Colonic mucosa (tissue), 4 donors: ENCODE measurements around the gene OMG. TPM values are rescaled to one million over a fixed set of nuclear protein-coding genes. Genes with fewer than 3 reads are reported as not detected.
"Not testable (repeated sequence)": the region's sequence is repeated elsewhere in the genome, so short reads cannot be mapped to it uniquely, and the experiment has no call there.

Experiments used
- DNase-seq: peaks from one replicate; pipeline ENCODE4 v3.0.0-alpha.2; 2020
- H3K27ac ChIP-seq: fragments of 200-600 bp; one replicate; pipeline ENCODE4 v1.8.0; 2021
- H3K27me3 ChIP-seq: fragments of 200-600 bp; one replicate; pipeline ENCODE4 v1.8.0; 2021
- H3K36me3 ChIP-seq: fragments of 200-600 bp; one replicate; pipeline ENCODE4 v1.8.0; 2021
- H3K4me1 ChIP-seq: fragments of 200-600 bp; one replicate; pipeline ENCODE4 v1.8.0; 2021; ENCODE audit warnings: mild to moderate bottlenecking
- H3K4me3 ChIP-seq: fragments of 200-600 bp; one replicate; pipeline ENCODE4 v1.8.0; 2021
- H3K9ac ChIP-seq, 2 donors: one replicate each; pipeline ENCODE4 v1.7.0; 2013; ENCODE audit warnings: control low read depth in 2 of 2, low read depth in 2 of 2, low read length in 2 of 2
- H3K9me3 ChIP-seq: fragments of 200-600 bp; one replicate; pipeline ENCODE4 v1.8.0; 2021
- intact Hi-C: fragments of 100-400 bp; cut with DNase I; formaldehyde crosslinking; loops from one replicate; pipeline ENCODE4 v1.14.1; 2022
- total RNA-seq, 2 donors: library from RNA; stranded (reverse); fragmentation: NEBNext Ultra II Directional in 1 of 2; extraction: Animal tissue kit (Norgen Biotek cat#: 25700) in 1 of 2; gene quantifications; one replicate each; pipeline ENCODE4 v1.2.1, GENCODE V29; 2021
- TF ChIP-seq, protein P1 (sequence below): fragments of 200-600 bp; IDR thresholded peaks from one replicate; pipeline ENCODE4 v1.8.0; 2022; ENCODE audit warnings: antibody characterized with exemption, mild to moderate bottlenecking
- donor health status: healthy.
- donor health status: DM: no; HTN: no; CAD: no.
- donor health status: DM: no; HTN: no; CAD: no.

The OMG gene
- total RNA-seq, 2 donors from 2014 or later, result 0.40 TPM; not detected in 1

DNA sequence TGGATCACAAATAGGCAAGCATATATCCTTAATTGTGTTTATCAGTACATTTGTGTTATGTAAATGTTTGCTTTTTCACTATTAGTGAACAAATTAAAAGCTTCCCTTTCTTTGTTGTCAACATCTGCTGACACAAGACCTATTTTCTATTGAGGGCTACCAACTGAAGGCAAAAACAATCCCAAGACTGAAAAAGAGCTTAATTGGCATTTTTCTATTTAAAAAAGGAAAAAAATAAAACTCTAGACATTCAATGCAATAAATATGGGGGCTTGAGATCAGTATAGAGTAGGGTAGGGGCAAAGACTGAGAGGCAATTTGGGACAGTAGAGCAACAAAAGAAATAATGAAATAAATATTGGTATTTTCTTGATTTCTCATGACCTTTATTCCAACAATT is 24.2 kb downstream of the OMG start:
- DNase-seq, result no peak
- TF ChIP-seq, protein P1, sequence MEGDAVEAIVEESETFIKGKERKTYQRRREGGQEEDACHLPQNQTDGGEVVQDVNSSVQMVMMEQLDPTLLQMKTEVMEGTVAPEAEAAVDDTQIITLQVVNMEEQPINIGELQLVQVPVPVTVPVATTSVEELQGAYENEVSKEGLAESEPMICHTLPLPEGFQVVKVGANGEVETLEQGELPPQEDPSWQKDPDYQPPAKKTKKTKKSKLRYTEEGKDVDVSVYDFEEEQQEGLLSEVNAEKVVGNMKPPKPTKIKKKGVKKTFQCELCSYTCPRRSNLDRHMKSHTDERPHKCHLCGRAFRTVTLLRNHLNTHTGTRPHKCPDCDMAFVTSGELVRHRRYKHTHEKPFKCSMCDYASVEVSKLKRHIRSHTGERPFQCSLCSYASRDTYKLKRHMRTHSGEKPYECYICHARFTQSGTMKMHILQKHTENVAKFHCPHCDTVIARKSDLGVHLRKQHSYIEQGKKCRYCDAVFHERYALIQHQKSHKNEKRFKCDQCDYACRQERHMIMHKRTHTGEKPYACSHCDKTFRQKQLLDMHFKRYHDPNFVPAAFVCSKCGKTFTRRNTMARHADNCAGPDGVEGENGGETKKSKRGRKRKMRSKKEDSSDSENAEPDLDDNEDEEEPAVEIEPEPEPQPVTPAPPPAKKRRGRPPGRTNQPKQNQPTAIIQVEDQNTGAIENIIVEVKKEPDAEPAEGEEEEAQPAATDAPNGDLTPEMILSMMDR, result no peak
- no peaks in the 10 kb centered on the region for H3K36me3 ChIP-seq
- intact Hi-C loops, result no loop called here
- H3K27ac ChIP-seq, result no peak overlapping the region
- H3K9me3 ChIP-seq, result no peaks in the 10 kb centered on the region
- H3K4me1 ChIP-seq, result no peaks in the 10 kb centered on the region
- H3K4me3 ChIP-seq, result no peak overlapping the region
- H3K27me3 ChIP-seq, result no peaks in the 10 kb centered on the region
- H3K9ac ChIP-seq, result no peak overlapping the region

DNA sequence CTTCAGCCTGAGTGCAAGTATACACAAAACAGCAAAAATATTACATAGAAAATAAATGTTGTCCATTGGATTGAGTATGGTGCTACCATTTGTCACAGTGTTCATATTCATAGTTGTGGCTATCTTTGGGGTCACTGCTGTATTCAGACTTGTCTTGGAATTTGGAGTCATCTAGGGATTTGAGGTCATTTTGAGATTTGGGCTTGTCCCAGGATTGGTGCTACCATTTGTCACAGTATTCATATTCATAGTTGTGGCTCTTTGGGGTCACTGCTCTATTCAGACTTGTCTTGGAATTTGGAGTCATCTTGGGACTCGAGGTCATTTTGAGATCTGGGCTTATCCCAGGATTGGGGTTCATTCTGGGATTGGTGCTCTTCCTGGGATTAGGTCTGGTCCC is 24.8 kb downstream of the OMG start:
- intact Hi-C loops, result no loop called here
- Histone ChIP-seq H3K4me3 (no peak overlapping the region), H3K4me1 (no peaks in the 10 kb centered on the region), H3K27me3 (no peaks in the 10 kb centered on the region), H3K27ac (no peak overlapping the region), H3K9ac (no peak overlapping the region), H3K36me3 (no peaks in the 10 kb centered on the region), H3K9me3 (no peaks in the 10 kb centered on the region)
- no peak for DNase-seq
- TF ChIP-seq, protein P1, result no peak

DNA sequence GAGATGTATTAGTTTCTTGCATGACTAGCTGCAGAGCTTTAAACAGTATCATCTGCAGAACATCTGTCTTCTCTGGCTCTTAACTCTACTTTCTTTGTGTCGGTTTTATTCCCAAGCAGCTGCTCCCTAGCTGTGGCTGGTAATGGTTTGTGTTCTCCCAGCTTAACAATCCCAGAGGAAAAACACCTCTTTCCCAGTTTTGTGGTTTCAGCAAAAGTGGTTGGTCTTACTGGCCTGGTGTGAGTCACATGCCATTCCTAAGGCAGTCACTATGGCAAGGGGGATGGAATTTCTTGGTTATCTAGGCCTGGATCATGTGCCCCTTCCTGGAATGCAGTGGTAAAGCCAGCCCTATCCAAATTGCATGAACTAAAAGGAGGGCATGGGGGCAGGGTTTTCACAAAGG is 27.5 kb downstream of the OMG start:
- no peak for DNase-seq
- H3K27ac ChIP-seq, result no peak overlapping the region
- H3K9ac ChIP-seq, result no peak overlapping the region
- intact Hi-C loops, result no loop called here
- no peaks in the 10 kb centered on the region for H3K9me3 ChIP-seq
- TF ChIP-seq, protein P1, result no peak
- no peaks in the 10 kb centered on the region for H3K36me3 ChIP-seq
- no peak overlapping the region for H3K4me3 ChIP-seq
- no peaks in the 10 kb centered on the region for H3K4me1 ChIP-seq
- no peaks in the 10 kb centered on the region for H3K27me3 ChIP-seq

DNA sequence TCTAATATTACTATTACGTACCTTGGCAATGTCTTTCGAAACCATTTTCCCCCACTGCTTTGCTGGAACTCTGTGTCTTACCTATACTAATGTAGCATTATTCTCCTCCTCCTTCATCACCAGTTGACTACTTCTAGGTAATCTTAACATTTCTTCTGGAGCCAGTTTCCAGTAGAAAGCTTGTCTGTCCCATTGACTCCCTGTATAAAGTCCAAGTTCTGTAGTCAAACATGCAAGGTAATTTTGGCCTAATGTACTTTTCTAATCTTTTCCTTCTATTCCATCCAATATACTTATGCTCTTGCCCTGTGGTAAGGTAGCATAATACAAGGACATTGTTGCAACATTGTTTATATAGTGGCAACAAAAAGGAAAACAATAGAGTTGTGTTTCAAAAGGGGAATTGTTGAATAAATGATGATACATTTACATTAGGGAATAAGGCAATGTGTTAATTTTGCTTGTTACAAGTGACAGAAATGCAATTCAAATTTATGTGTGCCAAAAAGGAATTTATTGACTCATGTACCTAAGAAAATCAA is 27.9 kb downstream of the OMG start:
- intact Hi-C loops, result no loop called here
- DNase-seq, result no peak
- H3K27ac ChIP-seq, result no peak overlapping the region

DNA sequence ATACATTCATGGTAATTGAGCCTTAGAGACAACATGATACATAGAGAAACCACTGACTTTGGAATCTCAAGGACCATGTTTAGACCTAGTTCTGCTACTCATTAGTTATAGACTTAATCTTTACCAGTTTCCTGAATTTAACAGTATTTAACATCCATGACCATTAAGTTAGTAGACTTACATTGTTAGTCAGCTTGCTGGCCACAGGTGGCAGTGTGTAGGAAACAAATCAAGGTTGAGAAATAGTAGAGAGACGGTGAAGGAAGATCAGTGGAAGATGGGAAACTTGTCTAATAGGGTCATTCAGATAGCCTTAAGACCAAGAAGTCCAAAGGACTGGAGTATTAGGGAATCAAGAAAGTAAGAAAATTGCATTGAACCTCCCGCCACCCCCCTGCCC is 31.0 kb downstream of the OMG start:
- no peak overlapping the region for H3K27ac ChIP-seq
- H3K27me3 ChIP-seq, result no peaks in the 10 kb centered on the region
- no peak for DNase-seq
- TF ChIP-seq, protein P1, result no peak
- H3K9me3 ChIP-seq, result no peaks in the 10 kb centered on the region
- no peak overlapping the region for H3K4me3 ChIP-seq
- H3K4me1 ChIP-seq, result no peaks in the 10 kb centered on the region
- intact Hi-C loops, result no loop called here
- H3K9ac ChIP-seq, result no peak overlapping the region
- peaks cover 7% of the 10 kb centered on the region for H3K36me3 ChIP-seq

More for the DNA sequence above, 27.9 kb downstream of the OMG start:
- H3K36me3 ChIP-seq, result no peaks in the 10 kb centered on the region
- H3K9me3 ChIP-seq, result no peaks in the 10 kb centered on the region
- TF ChIP-seq, protein P1, result no peak
- no peaks in the 10 kb centered on the region for H3K27me3 ChIP-seq
- H3K9ac ChIP-seq, result no peak overlapping the region
- no peaks in the 10 kb centered on the region for H3K4me1 ChIP-seq
- no peak overlapping the region for H3K4me3 ChIP-seq

DNA sequence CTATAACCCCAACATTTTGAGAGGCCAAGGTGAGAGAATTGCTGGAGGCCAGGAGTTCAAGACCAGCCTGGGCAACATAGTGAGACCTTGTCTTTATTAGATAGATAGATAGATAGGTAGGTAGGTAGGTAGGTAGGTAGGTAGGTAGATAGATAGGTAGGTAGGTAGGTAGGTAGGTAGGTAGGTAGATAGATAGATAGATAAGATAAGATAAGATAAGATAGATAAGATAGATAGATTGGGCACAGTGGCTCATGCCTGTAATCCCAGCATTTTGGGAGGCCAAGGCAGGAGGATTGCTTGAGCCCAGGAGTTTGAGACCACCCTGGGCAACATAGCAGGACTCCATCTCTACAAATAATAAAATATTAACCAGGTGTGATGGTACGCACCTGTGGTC is 34.1 kb downstream of the OMG start:
- DNase-seq, H3K4me3 ChIP-seq, H3K9ac ChIP-seq, H3K27ac ChIP-seq, H3K27me3 ChIP-seq, H3K4me1 ChIP-seq, intact Hi-C loops, H3K36me3 ChIP-seq, H3K9me3 ChIP-seq: not testable (repeated sequence)
